NCI-H345 treated with DMSO at 0.1 percent for 48 hours (cell line): ENCODE data around the gene SYTL2.
"Not testable (repeated sequence)": the region's sequence is repeated elsewhere in the genome, so short reads cannot be mapped to it uniquely, and the experiment has no call there.

Experiments
- DNase-seq: peaks from one replicate; lab custom pipeline; 2025; ENCODE audit not compliant: unreplicated experiment; lab: John Stamatoyannopoulos, UW

The SYTL2 gene

GRCh38 chr11:85698195-85698594 lies 112.7 kb downstream of the SYTL2 start:
- DNase-seq, result no peak

GRCh38 chr11:85697747-85698146 lies 113.2 kb downstream of the SYTL2 start:
- no peak for DNase-seq

GRCh38 chr11:85695546-85695945 lies 115.4 kb downstream of the SYTL2 start:
- DNase-seq, result no peak

GRCh38 chr11:85694385-85694980 lies 116.5 kb downstream of the SYTL2 start:
- DNase-seq, result no peak

GRCh38 chr11:85685820-85686459 lies 125.0 kb downstream of the SYTL2 start, which contains the start of gene CCDC89:
Gene CCDC89 (minus strand): TSS chr11:85686195. CDS start chr11:85686130, 65 bp downstream.
- DNase-seq, result peak; percentile 94

GRCh38 chr11:85685125-85685819 lies 125.7 kb downstream of the SYTL2 start:
- DNase-seq, result no peak

- DNase-seq, result no peak
These were observed 128.3 kb downstream of the SYTL2 start for GRCh38 chr11:85682330-85683305.

GRCh38 chr11:85680897-85681296 lies 130.0 kb downstream of the SYTL2 start:
- DNase-seq, result no peak

GRCh38 chr11:85679576-85679975 lies 131.4 kb downstream of the SYTL2 start:
- no peak for DNase-seq

- DNase-seq, result no peak
These were observed 137.5 kb downstream of the SYTL2 start for GRCh38 chr11:85673393-85673792.

GRCh38 chr11:85672105-85672902 lies 138.6 kb downstream of the SYTL2 start:
- DNase-seq, result no peak

GRCh38 chr11:85670949-85671663 lies 139.8 kb downstream of the SYTL2 start:
- DNase-seq, result not testable (repeated sequence)

GRCh38 chr11:85668157-85668556 lies 142.8 kb downstream of the SYTL2 start:
- DNase-seq, result no peak

- DNase-seq, result no peak
These were observed 144.3 kb downstream of the SYTL2 start for GRCh38 chr11:85666687-85667086.

GRCh38 chr11:85665733-85666132 lies 145.2 kb downstream of the SYTL2 start:
- no peak for DNase-seq

- peak; percentile 88 for DNase-seq
These were observed 146.1 kb downstream of the SYTL2 start, which contains the start of gene CREBZF for GRCh38 chr11:85664615-85665481. Gene CREBZF (minus strand): TSS chr11:85665129. CDS start chr11:85664875, 254 bp downstream.

GRCh38 chr11:85663753-85664614 lies 147.0 kb downstream of the SYTL2 start:
- peak; percentile 57 for DNase-seq
